HepG2 (cell line): ENCODE measurements around the gene LBR. TPM values are rescaled to one million over a fixed set of nuclear protein-coding genes. Genes with fewer than 3 reads are reported as not detected.

Experiments
- CENPT ChIP-seq: sonication (generic); formaldehyde crosslinking; IDR thresholded peaks from 2 replicates; pipeline ENCODE4 v1.8.0; 2022; ENCODE audit warnings: low read depth, mild to moderate bottlenecking, moderate library complexity, missing genetic modification reagents
- GFI1 ChIP-seq: sonication (generic); formaldehyde crosslinking; IDR thresholded peaks from 2 replicates; pipeline ENCODE4 v1.5.0; 2020; ENCODE audit warnings: missing genetic modification reagents, mild to moderate bottlenecking, borderline replicate concordance
- GZF1 ChIP-seq: sonication (generic); formaldehyde crosslinking; IDR thresholded peaks from 2 replicates; pipeline ENCODE4 v1.5.1; 2020; ENCODE audit warnings: mild to moderate bottlenecking, missing genetic modification reagents
- HIVEP1 ChIP-seq: sonication (generic); formaldehyde crosslinking; IDR thresholded peaks from 2 replicates; pipeline ENCODE4 v1.4.0; 2020; ENCODE audit warnings: mild to moderate bottlenecking, missing genetic modification reagents
- MAFK ChIP-seq, 2 experiments: IDR thresholded peaks in 1 of 2; conservative IDR thresholded peaks in 1 of 2; 2 replicates each; pipeline ENCODE4 v1.6.1; 2011; ENCODE audit warnings: improper control_type of control experiment in 2 of 2, low read length in 2 of 2
- MIXL1 ChIP-seq: IDR thresholded peaks from 2 replicates; pipeline ENCODE4 v1.6.1; 2016
- MXD4 ChIP-seq: IDR thresholded peaks from 2 replicates; pipeline ENCODE4 v1.6.1; 2016; ENCODE audit warnings: mild to moderate bottlenecking, missing biosample characterization, missing genetic modification reagents
- NFE2L1 ChIP-seq: sonication (generic); formaldehyde crosslinking; IDR thresholded peaks from 2 replicates; pipeline ENCODE4 v1.4.0; 2020; ENCODE audit warnings: missing genetic modification reagents, mild to moderate bottlenecking, borderline replicate concordance
- REXO4 ChIP-seq: sonication (generic); formaldehyde crosslinking; IDR thresholded peaks from 2 replicates; pipeline ENCODE4 v1.8.0; 2022; ENCODE audit warnings: missing genetic modification reagents, mild to moderate bottlenecking, borderline replicate concordance
- SMAD1 ChIP-seq: sonication (generic); formaldehyde crosslinking; IDR thresholded peaks from 2 replicates; pipeline ENCODE4 v1.4.0; 2020; ENCODE audit warnings: missing genetic modification reagents, low read depth, mild to moderate bottlenecking, borderline replicate concordance
- SYNCRIP ChIP-seq: fragments of 200-400 bp; formaldehyde crosslinking; IDR thresholded peaks from 2 replicates; pipeline ENCODE4 v1.6.1; 2018; ENCODE audit warnings: mild to moderate bottlenecking, low read depth, low read length; ENCODE audit not compliant: insufficient read depth
- TAF15 ChIP-seq: fragments of 200-400 bp; formaldehyde crosslinking; IDR thresholded peaks from one replicate; pipeline ENCODE4 v1.6.1; 2018; ENCODE audit warnings: mild to moderate bottlenecking, low read depth, low read length; ENCODE audit not compliant: poor library complexity, severe bottlenecking
- TEAD2 ChIP-seq: sonication (generic); formaldehyde crosslinking; IDR thresholded peaks from 2 replicates; pipeline ENCODE4 v1.9.0; 2021; ENCODE audit warnings: missing genetic modification reagents
- ZBTB1 ChIP-seq: sonication (generic); formaldehyde crosslinking; IDR thresholded peaks from 2 replicates; pipeline ENCODE4 v1.4.0; 2020; ENCODE audit warnings: missing genetic modification reagents, borderline replicate concordance
- ZBTB37 ChIP-seq: sonication (generic); formaldehyde crosslinking; IDR thresholded peaks from 2 replicates; pipeline ENCODE4 v1.4.0; 2020; ENCODE audit warnings: mild to moderate bottlenecking, missing genetic modification reagents
- ZFYVE20 ChIP-seq: sonication (generic); formaldehyde crosslinking; IDR thresholded peaks from 2 replicates; pipeline ENCODE4 v1.8.0; 2023; ENCODE audit warnings: low read depth, mild to moderate bottlenecking, moderate library complexity, missing genetic modification reagents, borderline replicate concordance
- ZNF264 ChIP-seq: sonication (generic); formaldehyde crosslinking; IDR thresholded peaks from 2 replicates; pipeline ENCODE4 v1.4.0; 2020; ENCODE audit warnings: missing genetic modification reagents
- ZNF501 ChIP-seq: sonication (generic); formaldehyde crosslinking; IDR thresholded peaks from 2 replicates; pipeline ENCODE4 v1.5.1; 2020; ENCODE audit warnings: mild to moderate bottlenecking, moderate library complexity, missing genetic modification reagents
- ZNF546 ChIP-seq: sonication (generic); formaldehyde crosslinking; conservative IDR thresholded peaks from 2 replicates; pipeline ENCODE4 v1.8.1; 2023; ENCODE audit warnings: mild to moderate bottlenecking, missing genetic modification reagents
- ZNF589 ChIP-seq: sonication (generic); formaldehyde crosslinking; conservative IDR thresholded peaks from 2 replicates; pipeline ENCODE4 v1.8.0; 2022; ENCODE audit warnings: mild to moderate bottlenecking, moderate library complexity, missing genetic modification reagents
- ZNF678 ChIP-seq: sonication (generic); formaldehyde crosslinking; IDR thresholded peaks from 2 replicates; pipeline ENCODE4 v1.4.0; 2020; ENCODE audit warnings: mild to moderate bottlenecking, missing genetic modification reagents
- ZNF704 ChIP-seq: sonication (generic); formaldehyde crosslinking; IDR thresholded peaks from 2 replicates; pipeline ENCODE4 v1.8.1; 2023; ENCODE audit warnings: mild to moderate bottlenecking, inconsistent platforms, moderate library complexity, missing genetic modification reagents, borderline replicate concordance
- ZNF75D ChIP-seq: sonication (generic); formaldehyde crosslinking; IDR thresholded peaks from 2 replicates; pipeline ENCODE4 v1.8.1; 2023; ENCODE audit warnings: missing genetic modification reagents, mild to moderate bottlenecking, borderline replicate concordance
- ZZZ3 ChIP-seq: sonication (generic); formaldehyde crosslinking; IDR thresholded peaks from 2 replicates; pipeline ENCODE4 v1.4.0; 2020; ENCODE audit warnings: missing genetic modification reagents, mild to moderate bottlenecking, borderline replicate concordance
- polyA plus RNA-seq, 8 experiments: library from polyadenylated mRNA; depleted of rRNA in 3 of 8; stranded (reverse) in 7 of 8; unstranded in 1 of 8; fragments of >200 nt; fragmentation: Illumina TruSeq in 4 of 8; extraction: Trizol in 4 of 8; gene quantifications; 2 replicates each; pipeline versions ENCODE4 v1.2.1 to v1.2.3, GENCODE V29; 2011 to 2016; ENCODE audit warnings: low read depth in 4 of 8, missing spikeins in 1 of 8, mixed read lengths in 1 of 8; ENCODE audit not compliant: insufficient read depth in 1 of 8
- total RNA-seq, 5 experiments: library from RNA; depleted of rRNA; stranded (reverse); fragments of >200 nt; fragmentation: Illumina TruSeq; extraction: Trizol; gene quantifications; 2 replicates each; pipeline ENCODE4 v1.2.3, GENCODE V29; 2016; ENCODE audit warnings: low read depth in 1 of 5

Gene LBR
- total and polyA plus RNA-seq, 2 of the 13 experiments (the other 11 are each of a cell fraction or from before 2014, with no cell fraction given), result 38.9 to 76.7 TPM

- TF ChIP-seq MAFK (conservative IDR thresholded peaks at IDR 0.05 in 1 of 2, IDR thresholded peaks at IDR 0.05 in 1 of 2; ENCODE audit: low read length in 2 of 2) (peak; percentile 99 to 100), ZBTB1 (CRISPR knock-in tag) (no peak), CENPT (no peak), ZZZ3 (CRISPR knock-in tag) (no peak), MIXL1 (CRISPR knock-in tag) (peak; percentile 34; the same call in 1 of the 2 replicates), SMAD1 (CRISPR knock-in tag) (no peak), ZBTB37 (CRISPR knock-in tag) (no peak), GZF1 (no peak), TAF15 (no peak), SYNCRIP (no peak), ZNF589 (peak; percentile 67; the same call in 1 of the 2 replicates), HIVEP1 (no peak), ZNF501 (CRISPR knock-in tag) (peak; percentile 90), NFE2L1 (CRISPR knock-in tag) (peak; percentile 77; the same call in 1 of the 2 replicates), REXO4 (CRISPR knock-in tag) (no peak), TEAD2 (CRISPR knock-in tag) (no peak), ZNF704 (CRISPR knock-in tag) (no peak), ZFYVE20 (CRISPR knock-in tag) (no peak), GFI1 (CRISPR knock-in tag) (0 out of 2 replicates have a peak, but pooled peaks have one; percentile 52), ZNF546 (no peak), MXD4 (CRISPR knock-in tag) (no peak; the same call in 1 of the 2 replicates), ZNF678 (CRISPR knock-in tag) (no peak), ZNF264 (CRISPR knock-in tag) (no peak), ZNF75D (no peak)
These were observed 436 bp upstream of the LBR start (continued) for GRCh38 chr1:225428068-225428880.
